A673 (cell line): ENCODE results near the gene FRMD3. TPM values are rescaled to one million over a fixed set of nuclear protein-coding genes. Genes with fewer than 3 reads are reported as not detected.

ENCODE experiments used
- BruUV-seq: library from RNA; stranded (reverse); fragments of 400-500 nt; replicated peaks from 2 replicates; lab custom pipeline; 2021; lab: Mats Ljungman, UMichigan
- CTCF ChIA-PET: fragments of 300-600 bp; sonication (Branson Sonifier 250); formaldehyde crosslinking; loops from one replicate; lab custom pipeline; 2022; ENCODE audit warnings: antibody characterized with exemption; lab: Charles Lee
- POLR2A ChIA-PET: fragments of 300-600 bp; sonication (Branson Sonifier 250); formaldehyde crosslinking; loops from one replicate; lab custom pipeline; 2022; ENCODE audit warnings: antibody characterized with exemption; ENCODE audit not compliant: low non-redundant PET; lab: Charles Lee
- DNase-seq: peaks from one replicate; pipeline ENCODE4 v3.0.0-alpha.2; 2015; ENCODE audit warnings: low spot score
- H3K27ac ChIP-seq: fragments of 200-600 bp; sonication (generic); 2 replicates; pipeline ENCODE4 v1.5.1; 2016; ENCODE audit warnings: mixed run types, low read depth, mild to moderate bottlenecking, mixed read lengths, antibody characterized with exemption, low read length; ENCODE audit not compliant: poor library complexity, severe bottlenecking
- H3K27me3 ChIP-seq: fragments of 200-600 bp; sonication (generic); replicated peaks from 2 replicates; pipeline ENCODE4 v1.6.1; 2017; ENCODE audit warnings: mixed run types, low read depth, mild to moderate bottlenecking, mixed read lengths, antibody characterized with exemption, low read length; ENCODE audit not compliant: insufficient read depth, poor library complexity
- H3K36me3 ChIP-seq: fragments of 200-600 bp; sonication (generic); 2 replicates; pipeline ENCODE4 v1.6.1; 2016; ENCODE audit warnings: mixed run types, mild to moderate bottlenecking, mixed read lengths, antibody characterized with exemption, low read length; ENCODE audit not compliant: insufficient read depth, poor library complexity, severe bottlenecking
- H3K4me1 ChIP-seq: fragments of 200-600 bp; sonication (generic); 2 replicates; pipeline ENCODE4 v1.6.1; 2017; ENCODE audit warnings: mixed run types, mild to moderate bottlenecking, mixed read lengths, antibody characterized with exemption, low read length; ENCODE audit not compliant: insufficient read depth, poor library complexity, severe bottlenecking
- H3K4me3 ChIP-seq: fragments of 200-600 bp; sonication (generic); 2 replicates; pipeline ENCODE4 v1.5.1; 2016; ENCODE audit warnings: low read depth, mixed run types, mild to moderate bottlenecking, mixed read lengths, low read length; ENCODE audit not compliant: poor library complexity, severe bottlenecking
- H3K9me3 ChIP-seq: fragments of 200-600 bp; sonication (generic); 2 replicates; pipeline ENCODE4 v1.6.1; 2016; ENCODE audit warnings: mixed run types, low read depth, mild to moderate bottlenecking, mixed read lengths, antibody characterized with exemption, low read length; ENCODE audit not compliant: poor library complexity, severe bottlenecking
- CTCF ChIP-seq: fragments of 300-800, 200-600 bp; sonication (generic); conservative IDR thresholded peaks from 2 replicates; pipeline ENCODE4 v1.5.1; 2017; ENCODE audit warnings: low read depth, mild to moderate bottlenecking, antibody characterized with exemption, low read length, moderate library complexity, mixed read lengths
- EZH2 ChIP-seq: fragments of 200-600 bp; sonication (generic); IDR thresholded peaks from 2 replicates; pipeline ENCODE4 v1.6.1; 2017; ENCODE audit warnings: borderline replicate concordance, low read depth, mild to moderate bottlenecking, mixed read lengths, antibody characterized with exemption, low read length; ENCODE audit not compliant: poor library complexity, severe bottlenecking
- intact Hi-C: fragments of 100-400 bp; cut with micrococcal nuclease; formaldehyde crosslinking; loops from one replicate; pipeline ENCODE4 v1.10.0; 2022; ENCODE audit not compliant: unreplicated experiment
- total RNA-seq: library from RNA; stranded (reverse); gene quantifications from 2 replicates; pipeline ENCODE4 v1.2.3, GENCODE V29; 2021

FRMD3 gene
- total RNA-seq, 1 experiment from 2014 or later, result 1.0 TPM

- Histone ChIP-seq H3K27ac (no peak overlapping the region), H3K4me3 (no peak overlapping the region), H3K27me3 (no peaks in the 10 kb centered on the region), H3K4me1 (no peaks in the 10 kb centered on the region), H3K36me3 (no peaks in the 10 kb centered on the region), H3K9me3 (no peaks in the 10 kb centered on the region)
- ChIA-PET CTCF (no interaction called here), POLR2A (no interaction called here)
- intact Hi-C loops, result loop anchor here (10.0 kb wide), 1 partner anchor 575 kb away; no protein-coding TSS in a partner anchor
- DNase-seq, result no peak
- BruUV-seq, result no TSS peak
- TF ChIP-seq EZH2, result no peak
- no peak for TF ChIP-seq CTCF
Measured at GRCh38 chr9:83339435-83339834, 198.8 kb downstream of the FRMD3 start.

GRCh38 chr9:83336706-83337105 is 201.5 kb downstream of the FRMD3 start:
- Histone ChIP-seq H3K9me3 (no peaks in the 10 kb centered on the region), H3K27ac (no peak overlapping the region), H3K36me3 (no peaks in the 10 kb centered on the region), H3K4me1 (no peaks in the 10 kb centered on the region), H3K27me3 (no peaks in the 10 kb centered on the region), H3K4me3 (no peak overlapping the region)
- intact Hi-C loops, result loop anchor here (10.0 kb wide), 1 partner anchor 578 kb away; no protein-coding TSS in a partner anchor
- ChIA-PET POLR2A (no interaction called here), CTCF (interaction anchor here (0.6 kb wide), 1 partner anchor 572 kb away, joined by 3 read pairs; no protein-coding TSS in a partner anchor)
- no peak for DNase-seq
- no TSS peak for BruUV-seq
- no peak for TF ChIP-seq CTCF
- TF ChIP-seq EZH2, result no peak

- Histone ChIP-seq H3K27me3 (no peaks in the 10 kb centered on the region), H3K4me3 (no peak overlapping the region), H3K36me3 (no peaks in the 10 kb centered on the region), H3K4me1 (no peaks in the 10 kb centered on the region), H3K9me3 (no peaks in the 10 kb centered on the region), H3K27ac (no peak overlapping the region)
- TF ChIP-seq EZH2 (no peak), CTCF (peak; percentile 93)
- peak; percentile 84 for DNase-seq
- POLR2A ChIA-PET, result interaction anchor here (0.5 to 0.6 kb wide), 2 partner anchors 9 to 213 kb away, joined by 3 to 10 read pairs; no protein-coding TSS in a partner anchor
- no TSS peak for BruUV-seq
- CTCF ChIA-PET, result interaction anchor here (1.5 to 3.3 kb wide), 2 partner anchors 210 to 290 kb away, joined by 3 to 36 read pairs; no protein-coding TSS in a partner anchor
- intact Hi-C loops, result loop anchor here (1.0 to 10.0 kb wide), 3 partner anchors 210 to 580 kb away; no protein-coding TSS in a partner anchor
Measured at GRCh38 chr9:83334320-83334719, 203.9 kb downstream of the FRMD3 start.
